PC-9 (cell line): Measurements from ENCODE around the gene RALGAPB. TPM values are rescaled to one million over a fixed set of nuclear protein-coding genes. Genes with fewer than 3 reads are reported as not detected.

ENCODE experiments used
- BruUV-seq: library from RNA; stranded (reverse); fragments of 400-500 nt; replicated peaks from 2 replicates; lab custom pipeline; 2021; lab: Mats Ljungman, UMichigan
- CTCF ChIA-PET: fragments of 300-600 bp; sonication (Branson Sonifier 250); formaldehyde crosslinking; loops from one replicate; lab custom pipeline; 2022; ENCODE audit warnings: antibody characterized with exemption; lab: Charles Lee
- POLR2A ChIA-PET: fragments of 300-600 bp; sonication (Branson Sonifier 250); formaldehyde crosslinking; loops from one replicate; lab custom pipeline; 2022; ENCODE audit warnings: antibody characterized with exemption; ENCODE audit not compliant: unreplicated experiment; lab: Charles Lee
- DNase-seq, 2 experiments: peaks; one replicate each; pipeline versions ENCODE4 v3.0.0 to v3.0.0-alpha.2; 2015 to 2022; ENCODE audit warnings: mixed read lengths in 1 of 2
- H2AFZ ChIP-seq: fragments of 200-600 bp; sonication (generic); 2 replicates; pipeline ENCODE4 v1.8.1; 2017; ENCODE audit warnings: antibody characterized with exemption
- H3F3A ChIP-seq: fragments of 200-600 bp; sonication (generic); 2 replicates; pipeline ENCODE4 v1.8.1; 2017; ENCODE audit warnings: antibody characterized with exemption, mild to moderate bottlenecking, low read depth; ENCODE audit not compliant: insufficient read depth
- H3K27ac ChIP-seq: fragments of 200-600 bp; sonication (generic); 2 replicates; pipeline ENCODE4 v1.6.1; 2016; ENCODE audit warnings: mixed run types
- H3K27me3 ChIP-seq: fragments of 200-600 bp; sonication (generic); 2 replicates; pipeline ENCODE4 v1.6.1; 2016; ENCODE audit warnings: low read depth, mixed run types; ENCODE audit not compliant: insufficient read depth
- H3K36me3 ChIP-seq: fragments of 200-600 bp; sonication (generic); 2 replicates; pipeline ENCODE4 v1.6.1; 2016; ENCODE audit warnings: low read depth, mixed run types
- H3K4me1 ChIP-seq: fragments of 200-600 bp; sonication (generic); replicated peaks from 2 replicates; pipeline ENCODE4 v1.6.1; 2016; ENCODE audit warnings: mixed run types; ENCODE audit not compliant: insufficient read depth
- H3K4me2 ChIP-seq: fragments of 200-600 bp; sonication (generic); 2 replicates; pipeline ENCODE4 v1.6.1; 2017; ENCODE audit warnings: mixed run types
- H3K4me3 ChIP-seq: fragments of 200-600 bp; sonication (generic); 2 replicates; pipeline ENCODE4 v1.6.1; 2016; ENCODE audit warnings: mixed run types
- H3K79me2 ChIP-seq: fragments of 200-600 bp; sonication (generic); 2 replicates; pipeline ENCODE4 v1.6.1; 2017; ENCODE audit warnings: low read depth, mixed run types
- H3K9me2 ChIP-seq: fragments of 200-600 bp; sonication (generic); 2 replicates; pipeline ENCODE4 v1.8.1; 2017; ENCODE audit warnings: mild to moderate bottlenecking; ENCODE audit not compliant: insufficient read depth
- H3K9me3 ChIP-seq: fragments of 200-600 bp; sonication (generic); 2 replicates; pipeline ENCODE4 v1.8.1; 2016; ENCODE audit warnings: low read depth; ENCODE audit not compliant: insufficient read depth
- H4K20me1 ChIP-seq: fragments of 200-600 bp; sonication (generic); 2 replicates; pipeline ENCODE4 v1.8.1; 2017; ENCODE audit not compliant: insufficient read depth
- CTCF ChIP-seq: fragments of 200-600 bp; sonication (generic); conservative IDR thresholded peaks from 2 replicates; pipeline ENCODE4 v1.6.1; 2017; ENCODE audit warnings: mixed run types, antibody characterized with exemption, mild to moderate bottlenecking, moderate library complexity
- EZH2 ChIP-seq: fragments of 200-600 bp; sonication (generic); IDR thresholded peaks from 2 replicates; pipeline ENCODE4 v1.8.0; 2017; ENCODE audit warnings: antibody characterized with exemption, low read depth
- intact Hi-C: fragments of 100-400 bp; cut with micrococcal nuclease; formaldehyde crosslinking; loops from one replicate; pipeline ENCODE4 v1.10.0; 2022; ENCODE audit not compliant: unreplicated experiment
- total RNA-seq: library from RNA; stranded (reverse); gene quantifications from 2 replicates; pipeline ENCODE4 v1.2.3, GENCODE V29; 2021

Gene RALGAPB
- total RNA-seq, 1 experiment from 2014 or later = 40.2 TPM

- intact Hi-C loops = no loop called here
- ChIA-PET POLR2A (no interaction called here), CTCF (no interaction called here)
- Histone ChIP-seq H3K4me1 (no peaks in the 10 kb centered on the region), H3K4me3 (no peak overlapping the region), H3K79me2 (no peaks in the 10 kb centered on the region), H3K36me3 (peaks cover 47% of the 10 kb centered on the region), H3K9me3 (no peaks in the 10 kb centered on the region), H3K27ac (no peak overlapping the region), H3K9me2 (no peaks in the 10 kb centered on the region), H4K20me1 (peaks cover 2% of the 10 kb centered on the region), H2AFZ (no peak overlapping the region), H3K27me3 (no peaks in the 10 kb centered on the region), H3K4me2 (no peak overlapping the region), H3F3A (no peaks in the 10 kb centered on the region; the same call in 1 of the 2 replicates)
- BruUV-seq = no TSS peak
- TF ChIP-seq EZH2 (no peak), CTCF (no peak)
- peak in 1 of 2 experiments; percentile 32 for DNase-seq
Observed at GRCh38 chr20:38519426-38519825, 46.8 kb downstream of the RALGAPB start.

DNA sequence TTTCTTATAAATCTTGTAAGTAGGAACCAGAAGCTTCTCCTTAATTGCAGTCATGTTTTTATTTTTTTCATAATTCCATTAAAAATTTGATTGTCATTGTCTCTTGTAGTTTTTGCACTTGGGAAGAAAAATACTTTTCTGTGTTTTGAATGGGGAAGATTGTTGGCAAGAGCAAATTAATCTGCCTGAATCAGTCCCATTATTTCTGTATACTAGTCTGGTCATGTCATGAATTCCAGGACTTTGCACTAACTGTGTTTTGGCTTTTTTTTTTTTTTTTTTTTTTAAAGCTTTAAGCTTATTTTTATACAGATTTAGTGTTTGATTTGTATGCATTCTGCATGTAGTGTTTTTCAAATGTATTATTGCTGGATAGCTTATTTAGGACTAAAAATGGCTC, 47.6 kb downstream of the RALGAPB start:
- DNase-seq = no peak
- Histone ChIP-seq H3K79me2 (no peaks in the 10 kb centered on the region), H3K27me3 (no peaks in the 10 kb centered on the region), H2AFZ (no peak overlapping the region), H3K27ac (no peak overlapping the region), H4K20me1 (peaks cover 7% of the 10 kb centered on the region), H3K9me2 (no peaks in the 10 kb centered on the region), H3K4me3 (no peak overlapping the region), H3K4me2 (no peak overlapping the region), H3K4me1 (no peaks in the 10 kb centered on the region), H3F3A (no peaks in the 10 kb centered on the region; the same call in 1 of the 2 replicates), H3K9me3 (no peaks in the 10 kb centered on the region), H3K36me3 (peaks cover 56% of the 10 kb centered on the region)
- ChIA-PET POLR2A (interaction anchor here (0.6 kb wide), 1 partner anchor 47 kb away, joined by 7 read pairs; the partner anchor contains the start of gene RALGAPB), CTCF (interaction anchor here (0.5 kb wide), 1 partner anchor 989 kb away, joined by 8 read pairs; no protein-coding TSS in a partner anchor)
- TF ChIP-seq CTCF (no peak), EZH2 (no peak)
- no TSS peak for BruUV-seq
- intact Hi-C loops = no loop called here

GRCh38 chr20:38523697-38524096, 51.1 kb downstream of the RALGAPB start:
- TF ChIP-seq EZH2 = no peak
- TF ChIP-seq CTCF = no peak
- Histone ChIP-seq H3K4me2 (no peak overlapping the region), H2AFZ (no peak overlapping the region), H3K9me3 (no peaks in the 10 kb centered on the region), H3K79me2 (no peaks in the 10 kb centered on the region), H3K4me3 (no peak overlapping the region), H4K20me1 (peaks cover 7% of the 10 kb centered on the region; the same call in 1 of the 2 replicates), H3K4me1 (no peaks in the 10 kb centered on the region), H3F3A (peaks cover 6% of the 10 kb centered on the region; the same call in 1 of the 2 replicates), H3K27ac (no peak overlapping the region), H3K27me3 (no peaks in the 10 kb centered on the region), H3K36me3 (peaks cover 35% of the 10 kb centered on the region; the same call in 1 of the 2 replicates), H3K9me2 (no peaks in the 10 kb centered on the region)
- CTCF ChIA-PET = no interaction called here
- peak in 1 of 2 experiments; percentile 8 for DNase-seq
- BruUV-seq = no TSS peak
- intact Hi-C loops = no loop called here
- POLR2A ChIA-PET = no interaction called here
